ENCODE data around the gene BCAP31.
"Not testable (repeated sequence)": the region's sequence is repeated elsewhere in the genome, so short reads cannot be mapped to it uniquely, and the experiment has no call there.

The BCAP31 gene

GRCh38 chrX:153733651-153734240 lies 9.6 kb upstream of the BCAP31 start:
- no peak for DNase-seq (ENCODE audit: low spot score)

DNA sequence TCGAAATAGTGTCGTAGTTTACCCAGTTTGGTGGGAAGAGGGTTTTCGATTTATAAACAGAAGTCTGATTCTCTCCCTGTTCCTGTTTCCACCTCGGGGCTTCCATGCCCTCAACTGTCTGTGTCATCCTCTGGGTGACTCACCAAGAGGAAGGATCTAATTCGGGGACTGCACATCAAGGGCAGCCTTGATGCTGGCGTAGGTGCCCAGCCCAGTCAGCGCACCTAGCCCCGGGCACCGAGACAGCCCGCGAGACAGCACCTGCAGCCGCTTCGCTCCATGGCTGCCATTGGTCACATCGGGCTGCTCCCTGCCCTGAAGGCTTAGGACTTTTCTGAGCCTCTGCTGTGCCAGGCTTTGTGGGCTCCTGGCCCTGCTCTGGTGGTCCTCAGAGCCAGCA lies 8.2 kb upstream of the BCAP31 start:
- DNase-seq (ENCODE audit: low spot score), result no peak

DNA sequence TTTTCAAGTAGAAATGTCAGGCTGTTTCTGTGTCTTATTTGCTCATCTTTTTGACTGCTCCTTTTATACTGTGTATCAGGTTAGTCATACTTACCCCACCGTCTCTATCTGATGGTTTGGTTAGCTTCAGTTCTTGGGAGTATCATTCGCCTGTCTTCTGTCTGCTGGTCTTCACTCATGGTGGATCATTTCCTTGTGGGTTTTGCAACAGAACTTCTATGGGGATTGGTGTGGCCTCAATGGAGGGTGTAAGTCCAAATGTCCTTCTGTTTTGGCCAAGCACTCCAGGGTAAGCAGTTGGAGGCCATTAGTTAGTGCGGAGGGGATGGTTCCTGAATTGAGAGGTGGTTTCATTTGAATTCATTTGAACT lies 7.6 kb upstream of the BCAP31 start:
- no peak for DNase-seq (ENCODE audit: low spot score)

DNA sequence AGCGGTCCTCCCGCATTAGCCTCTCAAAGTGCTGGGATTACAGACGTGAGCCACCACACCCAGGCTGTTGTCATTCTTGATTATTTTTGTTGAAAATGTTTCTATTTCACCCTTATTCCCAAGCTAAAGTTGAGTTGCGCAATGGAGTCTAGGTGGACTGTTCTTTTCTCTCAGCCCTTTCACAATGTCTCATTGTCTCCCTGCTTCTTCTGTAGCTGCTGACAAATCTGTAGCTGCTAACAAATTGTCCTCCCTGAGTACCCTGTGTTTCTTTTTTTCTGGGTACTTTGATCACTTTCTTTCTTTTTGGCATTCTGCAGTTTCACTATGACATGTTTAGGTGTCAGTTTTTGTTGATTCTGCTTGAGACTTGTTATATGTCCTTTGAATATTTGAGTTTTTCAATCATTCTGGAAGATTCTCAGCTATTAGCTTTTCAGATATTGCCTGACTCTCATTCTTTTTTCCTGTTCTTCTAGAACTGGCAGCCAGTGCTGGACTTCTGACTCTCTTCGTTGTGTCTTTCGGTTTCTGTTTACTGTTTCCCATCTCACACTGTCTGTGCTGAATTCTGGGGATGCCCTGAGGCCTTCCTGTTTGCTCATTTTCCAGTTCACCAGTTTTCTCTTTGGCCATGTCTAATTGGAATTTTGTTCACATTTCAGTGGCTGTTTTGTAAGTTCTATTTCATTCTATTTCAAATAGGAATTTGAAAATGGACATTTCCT lies 7.1 kb upstream of the BCAP31 start:
- DNase-seq (ENCODE audit: low spot score), result no peak

GRCh38 chrX:153730115-153730514 lies 5.9 kb upstream of the BCAP31 start:
- DNase-seq (ENCODE audit: low spot score), result not testable (repeated sequence)

DNA sequence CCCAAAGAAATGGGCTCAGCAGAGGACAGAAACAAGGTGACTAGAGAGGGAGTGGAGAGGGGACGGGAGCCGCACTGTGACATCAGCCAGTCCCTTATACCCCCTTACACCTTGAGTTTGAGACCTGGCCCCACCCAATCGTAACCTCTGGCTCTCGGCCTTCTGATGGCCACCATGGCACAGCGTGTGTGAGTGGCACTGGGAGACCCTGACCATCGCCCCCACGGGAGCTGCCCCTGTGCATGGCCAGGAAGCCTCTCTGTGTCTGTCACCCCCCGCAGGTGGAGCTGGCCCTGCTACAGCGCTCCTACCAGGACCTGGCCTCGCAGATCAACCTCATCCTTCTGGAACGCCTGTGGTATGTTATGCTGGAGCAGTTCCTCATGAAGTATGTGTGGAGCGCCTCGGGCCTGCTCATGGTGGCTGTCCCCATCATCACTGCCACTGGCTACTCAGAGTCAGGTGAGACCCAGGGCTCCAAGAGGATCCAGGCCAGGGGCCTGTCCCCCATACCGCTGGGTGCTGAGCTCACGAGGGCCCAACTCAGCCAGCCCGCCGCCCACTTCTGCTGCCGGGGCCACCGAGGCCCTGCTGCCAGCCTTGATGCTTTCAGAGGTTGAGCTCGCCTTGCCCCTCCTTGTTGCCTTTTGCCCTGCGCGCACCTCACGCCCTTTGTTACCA lies 4.9 kb upstream of the BCAP31 start:
- DNase-seq (ENCODE audit: low spot score), result no peak

GRCh38 chrX:153728095-153728494 lies 3.9 kb upstream of the BCAP31 start:
- DNase-seq (ENCODE audit: low spot score), result no peak

DNA sequence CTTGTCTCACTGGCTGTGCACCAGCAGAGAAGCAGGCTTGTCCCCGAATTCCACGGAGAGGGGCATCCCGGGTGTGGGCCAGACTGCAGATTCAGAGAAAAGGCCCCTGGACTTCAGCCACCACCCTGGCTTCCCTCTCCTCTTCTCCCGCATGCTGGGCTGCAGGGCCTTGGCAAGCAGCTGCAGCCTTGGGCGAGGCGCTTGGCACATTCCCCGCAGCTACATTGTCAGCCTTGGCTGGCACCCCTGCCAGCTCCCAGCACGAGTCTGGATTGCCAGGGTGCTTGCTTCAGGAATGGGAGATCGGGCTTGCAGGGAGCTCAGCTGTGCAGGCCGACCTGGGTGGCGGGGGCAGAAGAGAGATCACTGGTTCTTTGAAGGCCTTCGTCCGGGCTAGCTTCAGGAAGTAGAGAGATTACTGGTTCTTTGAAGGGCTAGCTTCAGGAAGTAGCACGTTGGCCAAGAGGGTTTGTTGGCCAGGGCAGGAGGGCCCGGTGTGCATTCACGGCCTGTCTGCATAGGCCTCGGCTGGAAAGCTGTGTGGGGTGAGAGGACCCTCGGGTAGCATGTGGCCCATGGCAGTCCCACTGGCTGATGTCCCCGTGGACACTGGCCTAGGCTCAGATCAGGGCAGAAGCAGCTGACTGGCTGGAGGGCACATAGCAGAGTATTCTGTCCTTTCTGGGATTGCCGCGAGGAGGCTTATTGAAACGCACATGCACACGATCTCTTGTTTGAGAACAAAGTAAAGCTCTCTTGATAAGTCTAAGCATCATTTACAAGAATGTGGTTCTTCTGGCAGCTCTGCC lies 3.1 kb upstream of the BCAP31 start:
- peak; percentile 83 for DNase-seq (ENCODE audit: low spot score)

- peak; percentile 37 for DNase-seq (ENCODE audit: low spot score)
These were observed 2.3 kb upstream of the BCAP31 start for GRCh38 chrX:153726286-153727122.

- DNase-seq (ENCODE audit: low spot score), result no peak
These were observed 1.7 kb upstream of the BCAP31 start for GRCh38 chrX:153725832-153726285.

DNA sequence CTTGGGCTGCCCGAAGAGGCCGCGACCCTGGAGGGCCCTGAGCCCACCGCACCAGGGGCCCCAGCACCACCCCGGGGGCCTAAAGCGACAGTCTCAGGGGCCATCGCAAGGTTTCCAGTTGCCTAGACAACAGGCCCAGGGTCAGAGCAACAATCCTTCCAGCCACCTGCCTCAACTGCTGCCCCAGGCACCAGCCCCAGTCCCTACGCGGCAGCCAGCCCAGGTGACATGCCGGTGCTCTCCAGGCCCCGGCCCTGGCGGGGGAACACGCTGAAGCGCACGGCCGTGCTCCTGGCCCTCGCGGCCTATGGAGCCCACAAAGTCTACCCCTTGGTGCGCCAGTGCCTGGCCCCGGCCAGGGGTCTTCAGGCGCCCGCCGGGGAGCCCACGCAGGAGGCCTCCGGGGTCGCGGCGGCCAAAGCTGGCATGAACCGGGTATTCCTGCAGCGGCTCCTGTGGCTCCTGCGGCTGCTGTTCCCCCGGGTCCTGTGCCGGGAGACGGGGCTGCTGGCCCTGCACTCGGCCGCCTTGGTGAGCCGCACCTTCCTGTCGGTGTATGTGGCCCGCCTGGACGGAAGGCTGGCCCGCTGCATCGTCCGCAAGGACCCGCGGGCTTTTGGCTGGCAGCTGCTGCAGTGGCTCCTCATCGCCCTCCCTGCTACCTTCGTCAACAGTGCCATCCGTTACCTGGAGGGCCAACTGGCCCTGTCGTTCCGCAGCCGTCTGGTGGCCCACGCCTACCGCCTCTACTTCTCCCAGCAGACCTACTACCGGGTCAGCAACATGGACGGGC lies 1.0 kb upstream of the BCAP31 start:
- DNase-seq (ENCODE audit: low spot score), result no peak

DNA sequence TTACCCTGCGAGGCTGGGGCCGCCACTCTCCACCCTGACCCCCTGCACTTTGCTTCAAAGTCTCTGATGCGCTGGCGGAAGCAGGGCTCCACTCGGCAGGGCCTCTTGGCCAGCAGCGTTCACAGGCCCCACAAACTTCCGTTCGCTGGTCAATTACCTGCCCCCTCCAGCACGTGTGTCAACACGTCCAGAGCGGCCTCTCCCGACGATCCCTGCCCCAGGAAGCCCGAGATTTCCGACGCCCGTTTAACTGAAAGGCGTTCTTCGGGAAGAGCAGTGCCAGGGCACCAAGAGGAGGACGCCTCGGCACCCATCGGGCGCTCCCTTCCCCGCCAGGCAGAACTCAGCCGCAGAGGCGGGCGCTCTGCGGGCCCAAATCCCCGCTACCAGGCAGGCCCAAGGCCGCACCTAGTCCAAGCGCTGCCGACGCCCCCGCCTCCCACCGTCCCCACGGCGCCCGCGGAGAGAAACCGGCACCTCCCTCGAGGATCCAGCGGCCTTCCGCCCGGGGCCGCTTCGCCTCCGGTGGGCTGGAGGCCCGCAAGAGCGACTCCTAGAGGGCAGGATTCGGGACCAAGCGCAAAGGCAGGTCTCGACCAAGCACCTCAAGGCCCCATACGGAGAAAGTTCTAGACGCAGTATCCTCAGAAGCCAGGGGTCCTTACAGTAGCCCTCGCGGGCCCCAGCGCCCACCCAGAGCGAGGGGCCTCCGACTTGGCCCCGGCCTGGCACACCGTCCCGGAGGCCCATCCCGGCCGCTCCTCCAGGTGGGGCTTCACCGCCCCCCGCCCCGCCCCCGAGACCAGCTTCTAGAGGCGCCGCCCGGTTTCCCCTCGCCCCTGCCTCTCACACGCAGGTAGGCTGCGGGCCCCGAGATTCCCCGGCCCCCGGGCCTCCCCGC lies 586 bp downstream of the BCAP31 start:
- no peak for DNase-seq (ENCODE audit: low spot score)

DNA sequence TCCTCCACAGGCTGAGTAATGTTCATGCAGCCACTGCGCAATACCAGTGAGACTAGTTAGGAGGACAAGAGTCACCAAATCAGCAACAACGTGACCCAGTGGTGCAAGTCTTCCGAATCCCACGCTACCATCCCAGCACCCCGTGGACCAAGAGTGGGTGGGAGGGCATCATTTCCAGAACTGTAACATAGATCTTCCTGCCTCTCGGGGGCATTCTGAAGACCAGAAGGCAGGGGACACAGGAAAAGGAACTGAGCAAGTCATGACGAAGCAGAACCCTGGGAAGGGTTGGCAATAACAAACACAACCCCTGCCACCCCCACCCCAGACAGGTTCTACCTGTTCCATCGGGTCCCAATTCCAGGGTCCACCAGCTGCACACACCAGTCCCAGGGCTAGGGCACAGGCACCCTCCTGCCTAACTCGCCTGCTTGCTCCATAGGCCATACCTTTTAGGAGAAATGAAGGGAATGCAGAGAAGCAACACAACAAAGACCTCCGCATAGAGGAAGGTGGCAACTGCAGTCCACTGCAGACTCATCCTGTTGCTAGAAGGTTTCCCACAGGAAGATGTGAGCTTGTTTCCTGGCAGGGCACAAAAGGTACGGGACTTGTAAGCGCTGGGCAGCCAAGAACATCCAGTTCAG lies 1.4 kb downstream of the BCAP31 start:
- no peak for DNase-seq (ENCODE audit: low spot score)

GRCh38 chrX:153719701-153720100 lies 4.5 kb downstream of the BCAP31 start:
- DNase-seq (ENCODE audit: low spot score), result no peak

DNA sequence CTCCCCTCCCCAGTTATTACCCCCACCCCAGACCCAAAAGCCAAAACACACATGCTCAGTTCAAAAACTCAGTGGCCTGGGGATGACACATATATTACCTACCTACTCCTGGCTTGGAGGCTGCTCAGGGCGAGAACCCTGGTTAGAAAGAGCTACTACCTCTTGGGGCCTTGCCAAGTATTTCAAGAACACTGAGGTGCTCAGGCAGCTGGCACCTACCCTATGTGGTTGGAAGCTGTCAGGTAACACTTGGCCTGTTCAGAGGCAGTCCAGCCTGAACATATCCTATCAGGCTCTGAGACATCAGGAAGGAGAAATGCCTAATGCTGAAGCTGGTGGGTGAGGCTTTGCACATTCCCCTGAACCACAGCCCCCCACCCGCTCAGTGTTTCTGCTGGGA lies 4.9 kb downstream of the BCAP31 start:
- DNase-seq (ENCODE audit: low spot score), result no peak

DNA sequence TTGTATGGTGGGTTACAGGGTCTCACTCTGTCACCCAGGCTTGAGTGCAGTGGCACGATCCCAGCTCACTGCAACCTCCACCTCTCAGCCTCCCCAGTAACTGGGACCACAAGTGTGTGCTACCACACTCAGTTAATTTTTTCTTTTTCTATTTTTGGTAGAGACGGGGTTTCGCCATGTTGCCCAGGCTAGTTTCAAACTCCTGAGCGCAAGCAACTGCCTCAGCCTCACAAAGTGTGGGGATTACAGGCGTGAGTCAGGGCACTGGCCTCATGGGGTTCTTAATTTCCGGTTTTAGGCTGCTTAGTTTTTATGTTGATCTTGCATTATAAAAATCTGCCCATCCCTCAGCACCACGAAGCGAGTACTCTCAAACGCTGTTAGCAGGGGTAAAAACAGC lies 6.7 kb downstream of the BCAP31 start:
- no peak for DNase-seq (ENCODE audit: low spot score)

DNA sequence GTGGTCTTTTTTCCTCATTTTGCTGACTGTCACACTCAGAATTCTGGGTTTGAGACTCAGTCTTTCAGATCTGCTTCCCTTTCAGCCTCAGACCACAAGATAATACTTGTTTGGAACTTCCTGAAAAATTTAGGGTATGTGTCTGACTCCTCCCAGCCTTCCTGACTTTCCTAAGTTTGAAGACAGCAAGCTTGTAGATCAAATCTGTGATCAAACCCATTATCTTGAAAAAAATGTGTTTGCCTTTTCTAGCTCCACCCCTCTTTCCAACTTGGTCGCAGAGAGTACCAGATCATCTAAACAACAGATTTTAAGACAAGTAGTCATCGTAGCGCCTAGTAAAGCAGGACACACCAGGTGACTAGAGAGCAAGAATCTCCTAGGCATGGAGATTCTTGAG lies 9.9 kb downstream of the BCAP31 start:
- no peak for DNase-seq (ENCODE audit: low spot score)

GRCh38 chrX:153709726-153710674 lies 14.2 kb downstream of the BCAP31 start:
- no peak for DNase-seq (ENCODE audit: low spot score)
